ENCODE data around the gene STX10. TPM values are rescaled to one million over a fixed set of nuclear protein-coding genes. Genes with fewer than 3 reads are reported as not detected.

The STX10 gene
- total RNA-seq, 2 experiments from 2014 or later = 53.3 to 55.0 TPM

DNA sequence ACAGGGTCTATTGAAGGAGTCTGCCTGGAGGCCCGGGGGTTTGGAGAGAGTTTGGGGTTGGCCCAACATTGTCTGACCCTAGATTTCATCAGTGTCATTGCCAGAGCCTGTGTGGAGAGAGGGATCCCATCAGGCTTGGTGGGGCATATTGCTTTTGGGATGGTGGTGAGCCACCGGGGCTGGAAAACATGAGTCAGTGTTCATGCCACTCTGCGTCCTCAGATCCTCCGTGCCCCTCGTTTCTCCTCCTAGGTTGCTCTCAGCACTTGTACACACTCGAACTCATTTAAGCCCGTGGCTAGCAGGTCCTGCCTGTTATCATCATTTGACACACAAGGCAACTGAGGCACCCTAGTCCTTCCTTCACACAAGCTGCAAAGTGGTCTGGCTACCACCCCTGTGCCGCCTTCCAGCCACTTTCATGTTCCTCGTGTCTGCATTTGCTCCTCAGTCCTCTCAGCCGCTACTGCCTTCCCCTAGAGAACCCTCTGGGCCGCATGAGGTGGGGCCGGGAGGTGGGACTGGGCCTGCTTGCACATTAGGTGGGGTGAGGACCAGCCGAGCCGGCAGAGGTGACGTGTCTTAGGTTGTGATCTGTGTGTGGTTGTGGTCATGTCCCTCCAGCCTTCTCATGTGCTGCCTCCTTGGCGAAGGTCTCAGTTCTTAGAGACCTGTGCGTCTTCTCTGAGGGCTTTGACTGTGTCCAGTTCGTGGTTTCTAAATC, 28.5 kb downstream of the STX10 start:
- peaks cover 8% of the 10 kb centered on the region for H3K36me3 Mint-ChIP-seq
- H3K4me3 Mint-ChIP-seq = peak overlapping the region; percentile 43
- no peaks in the 10 kb centered on the region for H3K27me3 Mint-ChIP-seq
- H3K4me1 Mint-ChIP-seq = peaks cover 42% of the 10 kb centered on the region
- peak overlapping the region; percentile 56 for H3K27ac Mint-ChIP-seq
- H3K9me3 Mint-ChIP-seq = no peaks in the 10 kb centered on the region
- DNase-seq = no peak

DNA sequence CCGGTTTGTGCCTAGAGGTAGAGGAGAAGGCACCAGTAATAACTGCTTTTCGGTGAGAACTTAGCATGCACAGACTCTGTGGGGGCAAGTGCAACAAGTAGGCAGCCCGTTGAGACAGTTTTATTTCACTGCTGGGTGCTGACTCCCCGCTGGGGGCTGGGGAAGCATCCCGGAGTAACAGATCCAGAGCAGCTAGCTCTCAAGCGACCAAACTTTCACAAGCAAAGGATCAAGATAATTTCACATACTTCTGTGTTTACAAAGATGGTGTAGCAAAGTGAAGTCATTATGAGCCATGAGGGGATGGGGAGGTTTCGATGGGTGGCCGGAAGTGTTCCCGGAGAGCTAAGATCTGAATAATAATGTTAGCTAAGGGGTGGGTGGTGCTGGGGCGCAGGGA, 29.4 kb downstream of the STX10 start:
- DNase-seq = no peak
- H3K27ac Mint-ChIP-seq = peak overlapping the region; percentile 38
- H3K36me3 Mint-ChIP-seq = peaks cover 11% of the 10 kb centered on the region
- H3K9me3 Mint-ChIP-seq = no peaks in the 10 kb centered on the region
- H3K4me1 Mint-ChIP-seq = peaks cover 42% of the 10 kb centered on the region
- H3K27me3 Mint-ChIP-seq = no peaks in the 10 kb centered on the region
- H3K4me3 Mint-ChIP-seq = peak overlapping the region; percentile 43

DNA sequence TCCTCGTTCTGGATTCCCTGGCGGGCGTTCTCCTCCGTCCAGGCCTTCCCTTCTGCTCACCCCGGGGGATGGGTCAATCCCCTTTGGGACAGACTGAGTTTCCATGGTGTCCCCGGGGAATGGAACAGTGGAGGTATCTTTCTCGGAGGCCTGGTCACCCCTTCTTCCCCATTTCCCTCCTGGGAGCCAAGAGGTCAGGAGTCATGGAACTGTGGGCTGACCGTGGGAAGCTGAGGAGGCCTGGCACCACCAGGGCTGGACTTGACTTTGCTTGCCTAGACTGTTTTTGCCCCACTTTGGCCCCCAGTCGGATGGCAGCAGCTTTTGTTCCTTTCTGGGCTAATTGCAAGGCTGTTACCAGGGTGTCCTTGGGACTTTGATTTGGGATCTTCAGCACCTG, 30.1 kb downstream of the STX10 start:
- no peak overlapping the region for H3K4me3 Mint-ChIP-seq
- H3K27ac Mint-ChIP-seq = no peak overlapping the region
- peaks cover 49% of the 10 kb centered on the region for H3K4me1 Mint-ChIP-seq
- DNase-seq = no peak
- H3K27me3 Mint-ChIP-seq = no peaks in the 10 kb centered on the region
- H3K9me3 Mint-ChIP-seq = no peaks in the 10 kb centered on the region
- H3K36me3 Mint-ChIP-seq = peaks cover 16% of the 10 kb centered on the region

DNA sequence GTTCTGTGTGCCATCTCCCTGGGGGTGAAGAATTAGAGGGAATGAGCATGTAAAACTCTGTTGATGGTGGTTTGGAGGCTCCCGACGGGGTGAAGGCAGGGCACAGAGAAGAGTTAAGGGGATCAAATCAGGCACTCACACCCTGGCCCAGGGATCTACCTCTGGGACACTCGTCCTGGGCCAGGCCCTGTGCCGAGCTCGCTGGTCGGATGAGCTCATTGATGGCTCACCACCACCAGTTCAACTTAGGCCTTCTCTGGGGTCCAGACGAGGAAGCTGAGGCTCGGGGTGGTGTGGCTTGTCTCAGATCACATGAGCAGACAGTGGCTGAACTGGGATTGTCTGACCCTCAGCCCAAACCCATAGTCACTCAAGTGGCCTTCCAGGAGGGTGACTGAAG, 30.5 kb downstream of the STX10 start:
- DNase-seq = no peak
- H3K27ac Mint-ChIP-seq = peak overlapping the region; percentile 84
- no peaks in the 10 kb centered on the region for H3K27me3 Mint-ChIP-seq
- H3K9me3 Mint-ChIP-seq = no peaks in the 10 kb centered on the region
- H3K4me3 Mint-ChIP-seq = peak overlapping the region; percentile 84
- H3K4me1 Mint-ChIP-seq = peaks cover 50% of the 10 kb centered on the region
- peaks cover 16% of the 10 kb centered on the region for H3K36me3 Mint-ChIP-seq

DNA sequence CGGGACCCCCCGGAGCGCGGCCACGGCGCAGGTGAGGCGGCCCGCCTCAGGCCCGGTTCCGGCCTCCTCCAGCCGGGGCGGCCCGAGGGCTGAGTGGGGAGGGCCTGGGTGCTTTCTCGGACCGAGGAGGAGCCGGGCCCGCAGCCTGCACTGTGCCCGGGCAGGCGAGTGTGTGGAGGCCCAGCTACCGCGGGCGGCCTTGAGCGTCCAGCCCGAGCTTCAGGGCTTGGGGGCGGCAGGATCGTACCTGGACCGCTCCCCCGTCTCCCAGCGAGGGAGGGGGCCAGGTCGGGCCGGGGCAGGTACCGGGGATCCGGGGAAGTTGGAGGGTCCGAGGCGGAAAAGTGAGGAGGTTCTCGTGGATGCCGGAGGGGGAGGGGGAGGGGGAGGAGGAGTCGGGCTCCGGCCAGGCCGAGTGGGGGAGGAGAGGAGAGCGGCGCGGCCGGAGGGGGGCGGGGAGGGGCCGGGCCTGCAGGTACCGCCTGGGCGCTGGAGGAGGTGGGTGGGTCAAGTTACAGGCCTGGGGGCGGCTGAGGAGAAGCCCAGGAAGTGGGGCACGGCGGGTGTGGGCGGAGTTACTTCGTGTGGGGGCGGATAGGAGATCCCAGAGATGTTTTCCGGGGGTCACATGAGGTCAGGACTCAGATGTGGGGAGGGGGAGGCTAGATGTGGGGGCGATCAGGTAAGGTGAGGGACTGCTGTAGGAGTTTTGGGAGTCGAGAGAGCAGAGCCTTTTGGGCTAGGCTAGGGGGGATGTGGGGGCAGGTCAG, 31.6 kb downstream of the STX10 start:
- peaks cover 18% of the 10 kb centered on the region for H3K36me3 Mint-ChIP-seq
- H3K9me3 Mint-ChIP-seq = no peaks in the 10 kb centered on the region
- H3K27me3 Mint-ChIP-seq = no peaks in the 10 kb centered on the region
- peaks cover 51% of the 10 kb centered on the region for H3K4me1 Mint-ChIP-seq
- peak overlapping the region; percentile 84 for H3K27ac Mint-ChIP-seq
- peak overlapping the region; percentile 84 for H3K4me3 Mint-ChIP-seq
- peak; percentile 45 for DNase-seq

DNA sequence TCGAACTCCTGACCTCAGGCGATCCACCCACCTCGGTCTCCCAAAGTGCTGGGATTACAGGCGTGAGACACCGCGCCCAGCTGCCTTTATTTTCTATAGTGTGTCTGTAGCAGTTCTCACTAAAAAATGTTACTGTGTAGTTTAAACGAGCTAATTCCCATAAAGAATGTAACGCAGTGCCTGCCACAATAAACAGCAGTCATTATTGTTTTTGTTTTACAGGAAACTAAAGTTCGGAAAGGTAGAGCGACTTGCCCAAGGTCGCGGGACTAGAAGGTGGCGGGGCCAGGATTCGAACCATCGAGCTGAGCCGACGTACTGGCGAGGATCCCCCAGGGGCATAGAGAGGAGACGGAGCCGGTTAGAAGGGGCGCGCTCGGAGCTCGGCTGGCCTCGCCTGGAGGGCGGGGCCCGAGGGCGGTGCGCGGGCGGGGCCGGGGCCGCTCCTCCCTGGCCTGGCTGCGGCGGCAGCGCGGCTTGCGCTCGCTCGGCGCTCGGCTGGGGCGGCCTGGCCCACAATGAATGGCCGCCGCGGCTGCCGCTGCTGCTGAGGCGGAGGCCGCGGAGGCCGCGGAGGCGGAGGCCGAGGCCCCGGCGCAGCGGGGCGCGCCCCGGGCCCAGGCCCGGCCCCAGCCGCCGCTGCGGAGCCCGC, 32.3 kb downstream of the STX10 start, which contains the start of gene NACC1:
TSS of gene NACC1 (plus strand) at position 493 of the 652 bp plus-strand sequence. CDS start 16,944 bp downstream, outside the sequence.
- Mint-ChIP-seq H3K27me3 (no peaks in the 10 kb centered on the region), H3K36me3 (peaks cover 18% of the 10 kb centered on the region), H3K27ac (peak within 1 kb of the TSS; percentile 96), H3K4me3 (peak within 1 kb of the TSS; percentile 97), H3K9me3 (no peaks in the 10 kb centered on the region), H3K4me1 (peaks cover 48% of the 10 kb centered on the region)
- peak; percentile 97 for DNase-seq

GRCh38 chr19:13117176-13117771, 32.9 kb downstream of the STX10 start:
- H3K4me1 Mint-ChIP-seq = peaks cover 42% of the 10 kb centered on the region
- H3K27ac Mint-ChIP-seq = peak overlapping the region; percentile 96
- H3K9me3 Mint-ChIP-seq = no peaks in the 10 kb centered on the region
- peaks cover 19% of the 10 kb centered on the region for H3K36me3 Mint-ChIP-seq
- no peaks in the 10 kb centered on the region for H3K27me3 Mint-ChIP-seq
- H3K4me3 Mint-ChIP-seq = peak overlapping the region; percentile 97
- DNase-seq = no peak

DNA sequence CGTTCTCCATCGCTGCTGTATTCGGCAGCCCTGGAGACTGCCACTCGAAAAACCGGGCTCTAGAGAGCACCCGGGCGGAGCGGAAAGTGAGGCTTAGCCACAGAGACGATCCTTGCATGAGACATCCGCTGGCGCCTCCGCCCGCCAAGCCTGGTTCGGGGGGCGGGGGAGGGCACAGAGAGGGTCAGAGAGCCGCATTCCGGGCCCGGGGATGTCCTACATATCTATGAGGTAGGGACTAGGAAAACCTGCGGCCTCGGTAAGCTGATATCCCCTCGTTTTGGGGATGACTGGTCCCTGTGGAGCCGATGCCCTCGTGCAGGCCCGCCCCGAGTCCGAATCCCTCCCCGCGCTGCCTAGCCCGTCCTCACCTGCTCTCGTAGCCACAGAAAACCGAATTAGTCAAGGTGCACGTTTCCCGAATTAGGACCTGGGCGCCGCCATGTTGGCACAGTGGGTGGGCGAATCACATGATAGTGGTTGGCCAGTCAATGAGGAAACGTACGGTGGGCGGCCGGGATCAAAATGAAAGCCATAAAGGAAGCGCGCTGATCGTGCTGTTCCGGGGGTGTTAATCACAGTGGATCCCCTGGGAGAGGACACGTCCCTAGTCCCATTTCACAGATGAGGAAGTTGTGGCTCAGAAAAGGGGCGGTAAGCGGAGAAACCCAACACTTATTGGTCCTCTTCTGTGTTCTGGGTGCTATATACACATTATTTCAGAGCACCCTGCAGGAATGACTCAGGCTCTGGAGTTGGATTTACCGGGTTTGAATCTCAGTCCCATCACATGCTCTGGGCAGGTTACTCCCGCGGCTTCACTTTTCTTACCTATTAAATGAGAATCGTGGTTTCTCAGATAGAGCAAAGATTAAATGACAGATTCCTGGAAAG, 33.6 kb downstream of the STX10 start, which contains the start of gene TRMT1:
TSS of gene TRMT1 (minus strand) at position 459 of the 894 bp plus-strand sequence. CDS start at position 118, 341 bp downstream.
- peak; percentile 91 for DNase-seq
- Mint-ChIP-seq H3K27me3 (no peaks in the 10 kb centered on the region), H3K4me1 (peaks cover 35% of the 10 kb centered on the region), H3K27ac (peak within 1 kb of the TSS; percentile 96), H3K4me3 (peak within 1 kb of the TSS; percentile 97), H3K36me3 (peaks cover 21% of the 10 kb centered on the region), H3K9me3 (no peaks in the 10 kb centered on the region)

- Mint-ChIP-seq H3K27ac (peak overlapping the region; percentile 96), H3K9me3 (no peaks in the 10 kb centered on the region), H3K36me3 (peaks cover 18% of the 10 kb centered on the region), H3K4me1 (peaks cover 29% of the 10 kb centered on the region), H3K27me3 (no peaks in the 10 kb centered on the region), H3K4me3 (peak overlapping the region; percentile 97)
- DNase-seq = no peak
These were observed 34.3 kb downstream of the STX10 start for GRCh38 chr19:13115936-13116281.

- no peak overlapping the region for H3K4me3 Mint-ChIP-seq
- peaks cover 17% of the 10 kb centered on the region for H3K36me3 Mint-ChIP-seq
- no peak overlapping the region for H3K27ac Mint-ChIP-seq
- H3K9me3 Mint-ChIP-seq = no peaks in the 10 kb centered on the region
- no peaks in the 10 kb centered on the region for H3K27me3 Mint-ChIP-seq
- no peak for DNase-seq
- peaks cover 12% of the 10 kb centered on the region for H3K4me1 Mint-ChIP-seq
These were observed 37.6 kb downstream of the STX10 start for GRCh38 chr19:13112555-13112954.

DNA sequence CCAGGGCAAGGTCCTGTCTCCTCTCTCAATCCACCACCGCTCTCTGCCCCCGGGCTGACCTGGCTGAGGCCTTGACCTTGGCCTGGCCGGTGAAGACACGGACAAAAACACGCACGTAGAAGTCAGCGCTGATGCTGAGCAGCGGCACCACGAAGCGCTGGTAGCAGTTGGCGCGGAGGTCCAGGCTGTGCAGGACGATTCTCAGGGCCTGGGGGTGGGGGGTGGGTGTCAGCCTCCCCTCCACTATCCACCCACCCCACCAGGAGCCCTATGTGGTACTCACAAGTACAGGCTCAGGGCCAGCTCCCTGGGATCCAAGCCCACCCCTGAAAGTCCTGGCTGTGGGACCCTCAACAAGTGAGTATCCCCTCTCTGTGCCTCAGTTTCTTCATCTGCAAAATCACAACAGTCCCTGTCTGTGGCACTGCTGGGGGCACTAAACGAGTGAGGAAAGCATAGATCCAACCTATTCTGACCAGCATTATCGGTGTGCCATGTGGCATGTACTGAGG, 40.0 kb downstream of the STX10 start:
- Mint-ChIP-seq H3K27ac (no peak overlapping the region), H3K4me1 (peaks cover 10% of the 10 kb centered on the region), H3K4me3 (no peak overlapping the region), H3K27me3 (no peaks in the 10 kb centered on the region), H3K9me3 (no peaks in the 10 kb centered on the region), H3K36me3 (peaks cover 10% of the 10 kb centered on the region)
- DNase-seq = no peak

GRCh38 chr19:13109361-13110098, 40.6 kb downstream of the STX10 start:
- Mint-ChIP-seq H3K27ac (no peak overlapping the region), H3K4me3 (no peak overlapping the region), H3K27me3 (no peaks in the 10 kb centered on the region)

More at GRCh38 chr19:13109361-13110098, 40.6 kb downstream of the STX10 start:
- DNase-seq = no peak
- Mint-ChIP-seq H3K36me3 (peaks cover 14% of the 10 kb centered on the region), H3K9me3 (no peaks in the 10 kb centered on the region), H3K4me1 (peaks cover 12% of the 10 kb centered on the region)
